SU-DHL-6 (cell line): ENCODE measurements around the gene SLC25A19.
"Not testable (repeated sequence)": the region's sequence is repeated elsewhere in the genome, so short reads cannot be mapped to it uniquely, and the experiment has no call there.

ENCODE experiments used
- H2AFZ ChIP-seq: fragments of 200-600 bp; sonication (generic); 2 replicates; pipeline ENCODE4 v1.6.1; 2014; ENCODE audit warnings: low read depth, mild to moderate bottlenecking, moderate library complexity, mixed read lengths, antibody characterized with exemption, low read length; ENCODE audit not compliant: severe bottlenecking
- H3F3A ChIP-seq: fragments of 200-600 bp; shearing (Covaris generic); 2 replicates; pipeline ENCODE4 v1.6.0; 2016; ENCODE audit warnings: antibody characterized with exemption, mild to moderate bottlenecking; ENCODE audit not compliant: insufficient read depth
- H3K27ac ChIP-seq: fragments of 200-600 bp; sonication (generic); 2 replicates; pipeline ENCODE4 v1.5.1; 2016; ENCODE audit warnings: low read depth, mild to moderate bottlenecking, low read length, moderate library complexity, mixed read lengths
- H3K27me3 ChIP-seq: fragments of 200-600 bp; sonication (generic), shearing (Covaris generic); 2 replicates; pipeline ENCODE4 v1.6.0; 2014; ENCODE audit warnings: mild to moderate bottlenecking, low read length
- H3K36me3 ChIP-seq: fragments of 200-600 bp; sonication (generic); 2 replicates; pipeline ENCODE4 v1.6.1; 2014; ENCODE audit warnings: mild to moderate bottlenecking, low read length, mixed read lengths
- H3K4me2 ChIP-seq: fragments of 300-600, 200-600 bp; shearing (Covaris generic), sonication (generic); 2 replicates; pipeline ENCODE4 v1.6.0; 2014; ENCODE audit warnings: low read length, low read depth, mild to moderate bottlenecking; ENCODE audit not compliant: poor library complexity, severe bottlenecking
- H3K4me3 ChIP-seq: fragments of 200-600 bp; sonication (generic); 2 replicates; pipeline ENCODE4 v1.5.1; 2014; ENCODE audit warnings: antibody characterized with exemption, low read length, mild to moderate bottlenecking, mixed read lengths; ENCODE audit not compliant: insufficient read depth, poor library complexity, severe bottlenecking
- H3K79me2 ChIP-seq: fragments of 200-600 bp; sonication (generic); 2 replicates; pipeline ENCODE4 v1.6.1; 2014; ENCODE audit warnings: mild to moderate bottlenecking, low read length, moderate library complexity; ENCODE audit not compliant: insufficient read depth
- H3K9ac ChIP-seq: fragments of 200-600 bp; sonication (generic); 2 replicates; pipeline ENCODE4 v1.7.0; 2014; ENCODE audit warnings: mild to moderate bottlenecking, low read length
- H3K9me2 ChIP-seq: fragments of 200-600 bp; sonication (generic); replicated peaks from 2 replicates; pipeline ENCODE4 v1.6.1; 2014; ENCODE audit warnings: low read length; ENCODE audit not compliant: insufficient read depth
- H3K9me3 ChIP-seq: fragments of 200-600 bp; sonication (generic); 2 replicates; pipeline ENCODE4 v1.6.1; 2014; ENCODE audit warnings: low read length, mixed read lengths; ENCODE audit not compliant: insufficient read depth
- H4K20me1 ChIP-seq: fragments of 200-600 bp; sonication (generic); 2 replicates; pipeline ENCODE4 v1.6.1; 2014; ENCODE audit warnings: low read depth, mild to moderate bottlenecking, antibody characterized with exemption, low read length, moderate library complexity, mixed read lengths
- EZH2phosphoT487 ChIP-seq: fragments of 200-600 bp; sonication (generic), shearing (Covaris generic); conservative IDR thresholded peaks from 2 replicates; pipeline ENCODE4 v1.6.1; 2018; ENCODE audit warnings: mild to moderate bottlenecking, antibody characterized with exemption, low read length, moderate library complexity, mixed read lengths
- TF ChIP-seq, protein P1 (sequence below): fragments of 200-600 bp; sonication (generic); IDR thresholded peaks from one replicate; pipeline ENCODE4 v1.5.1; 2017; ENCODE audit warnings: antibody characterized with exemption, mild to moderate bottlenecking, low read length, moderate library complexity; ENCODE audit not compliant: insufficient read depth, poor library complexity, severe bottlenecking

The SLC25A19 gene

GRCh38 chr17:75261336-75262111 lies 27.7 kb downstream of the SLC25A19 start, which contains the start of the genes GGA3 and MRPS7:
Gene GGA3, minus strand, starts transcription at chr17:75261606. Its CDS starts 19 bp downstream, at chr17:75261587.
Gene MRPS7, plus strand, starts transcription at chr17:75261879. Its CDS starts 22 bp downstream, at chr17:75261901.
- H3K36me3 ChIP-seq, result no peaks in the 10 kb centered on the region
- no peaks in the 10 kb centered on the region for H3K9me2 ChIP-seq
- H3K27ac ChIP-seq, result peak within 1 kb of the TSS; percentile 79
- peak within 1 kb of the TSS; percentile 56 for H3K4me3 ChIP-seq
- no peak for TF ChIP-seq EZH2phosphoT487
- TF ChIP-seq, protein P1, sequence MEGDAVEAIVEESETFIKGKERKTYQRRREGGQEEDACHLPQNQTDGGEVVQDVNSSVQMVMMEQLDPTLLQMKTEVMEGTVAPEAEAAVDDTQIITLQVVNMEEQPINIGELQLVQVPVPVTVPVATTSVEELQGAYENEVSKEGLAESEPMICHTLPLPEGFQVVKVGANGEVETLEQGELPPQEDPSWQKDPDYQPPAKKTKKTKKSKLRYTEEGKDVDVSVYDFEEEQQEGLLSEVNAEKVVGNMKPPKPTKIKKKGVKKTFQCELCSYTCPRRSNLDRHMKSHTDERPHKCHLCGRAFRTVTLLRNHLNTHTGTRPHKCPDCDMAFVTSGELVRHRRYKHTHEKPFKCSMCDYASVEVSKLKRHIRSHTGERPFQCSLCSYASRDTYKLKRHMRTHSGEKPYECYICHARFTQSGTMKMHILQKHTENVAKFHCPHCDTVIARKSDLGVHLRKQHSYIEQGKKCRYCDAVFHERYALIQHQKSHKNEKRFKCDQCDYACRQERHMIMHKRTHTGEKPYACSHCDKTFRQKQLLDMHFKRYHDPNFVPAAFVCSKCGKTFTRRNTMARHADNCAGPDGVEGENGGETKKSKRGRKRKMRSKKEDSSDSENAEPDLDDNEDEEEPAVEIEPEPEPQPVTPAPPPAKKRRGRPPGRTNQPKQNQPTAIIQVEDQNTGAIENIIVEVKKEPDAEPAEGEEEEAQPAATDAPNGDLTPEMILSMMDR, result no peak
- H3K9ac ChIP-seq, result peak within 1 kb of the TSS; percentile 83
- H3F3A ChIP-seq, result no peaks in the 10 kb centered on the region
- no peaks in the 10 kb centered on the region for H3K9me3 ChIP-seq
- H3K4me2 ChIP-seq, result peak within 1 kb of the TSS; percentile 71
- H2AFZ ChIP-seq, result peak within 1 kb of the TSS; percentile 64
- no peaks in the 10 kb centered on the region for H3K27me3 ChIP-seq
- H4K20me1 ChIP-seq, result no peaks in the 10 kb centered on the region
- peaks cover 56% of the 10 kb centered on the region for H3K79me2 ChIP-seq

DNA sequence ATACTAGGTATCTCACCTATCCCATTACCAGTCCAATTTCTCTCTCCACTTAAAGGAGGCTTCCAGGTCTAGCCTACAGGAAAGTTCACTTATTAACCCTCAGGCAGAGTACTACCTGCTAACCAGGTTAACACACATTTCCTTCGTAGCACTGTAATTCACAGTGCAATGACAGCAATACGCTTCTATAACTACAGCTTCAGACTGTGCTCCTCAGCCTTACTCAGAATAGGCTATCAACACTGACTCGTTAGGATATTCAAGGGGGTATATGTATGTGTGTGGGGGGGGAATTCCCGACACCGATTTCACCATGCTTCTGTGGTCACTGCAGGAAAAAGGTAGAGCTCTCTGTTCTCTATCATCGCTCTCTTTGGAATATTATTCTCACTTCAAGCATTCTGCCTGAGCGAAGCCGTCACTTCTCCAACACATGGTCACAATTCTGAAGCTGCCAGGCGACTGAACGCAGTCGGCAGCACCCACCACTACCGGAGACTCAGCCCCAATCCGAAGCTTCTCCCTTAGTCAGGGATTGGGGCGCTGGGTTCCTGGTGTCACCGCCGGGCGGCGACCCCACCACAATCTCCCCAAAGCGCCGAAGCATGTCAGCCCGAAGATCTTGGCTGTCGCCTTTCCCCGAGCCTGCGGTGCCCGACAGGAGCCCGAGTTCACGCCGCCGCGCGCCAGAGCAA lies 28.4 kb downstream of the SLC25A19 start:
- H3F3A ChIP-seq, result no peaks in the 10 kb centered on the region
- no peaks in the 10 kb centered on the region for H4K20me1 ChIP-seq
- H3K36me3 ChIP-seq, result no peaks in the 10 kb centered on the region
- H3K9me2 ChIP-seq, result no peaks in the 10 kb centered on the region
- peaks cover 56% of the 10 kb centered on the region for H3K79me2 ChIP-seq
- H3K27ac ChIP-seq, result peak overlapping the region; percentile 79
- TF ChIP-seq EZH2phosphoT487, result no peak
- TF ChIP-seq, protein P1, result no peak
- peak overlapping the region; percentile 56 for H3K4me3 ChIP-seq
- H3K27me3 ChIP-seq, result no peaks in the 10 kb centered on the region
- peak overlapping the region; percentile 71 for H3K4me2 ChIP-seq
- H2AFZ ChIP-seq, result peak overlapping the region; percentile 64
- peak overlapping the region; percentile 83 for H3K9ac ChIP-seq
- H3K9me3 ChIP-seq, result no peaks in the 10 kb centered on the region

- H3F3A ChIP-seq, H3K36me3 ChIP-seq, H3K4me2 ChIP-seq, H4K20me1 ChIP-seq, H3K4me3 ChIP-seq, H2AFZ ChIP-seq, H3K9me2 ChIP-seq, H3K9ac ChIP-seq, H3K27ac ChIP-seq, H3K27me3 ChIP-seq, H3K9me3 ChIP-seq: not testable (repeated sequence)
- peaks cover 54% of the 10 kb centered on the region for H3K79me2 ChIP-seq
These were observed 32.0 kb downstream of the SLC25A19 start for GRCh38 chr17:75257228-75257627.

- H3K9ac ChIP-seq, H3K4me3 ChIP-seq, H3K4me2 ChIP-seq, H3K27ac ChIP-seq, H4K20me1 ChIP-seq, H3K9me2 ChIP-seq, H3F3A ChIP-seq, H2AFZ ChIP-seq, H3K36me3 ChIP-seq, H3K9me3 ChIP-seq, H3K27me3 ChIP-seq: not testable (repeated sequence)
- H3K79me2 ChIP-seq, result peaks cover 59% of the 10 kb centered on the region
These were observed 33.1 kb downstream of the SLC25A19 start for GRCh38 chr17:75255954-75256698.
